ENCODE data around the gene CYP2W1. TPM values are rescaled to one million over a fixed set of nuclear protein-coding genes. Genes with fewer than 3 reads are reported as not detected.

CYP2W1 gene
- total and polyA plus RNA-seq, 10 donors = 0.05 to 1.2 (median 0.39) TPM; not detected in 2

DNA sequence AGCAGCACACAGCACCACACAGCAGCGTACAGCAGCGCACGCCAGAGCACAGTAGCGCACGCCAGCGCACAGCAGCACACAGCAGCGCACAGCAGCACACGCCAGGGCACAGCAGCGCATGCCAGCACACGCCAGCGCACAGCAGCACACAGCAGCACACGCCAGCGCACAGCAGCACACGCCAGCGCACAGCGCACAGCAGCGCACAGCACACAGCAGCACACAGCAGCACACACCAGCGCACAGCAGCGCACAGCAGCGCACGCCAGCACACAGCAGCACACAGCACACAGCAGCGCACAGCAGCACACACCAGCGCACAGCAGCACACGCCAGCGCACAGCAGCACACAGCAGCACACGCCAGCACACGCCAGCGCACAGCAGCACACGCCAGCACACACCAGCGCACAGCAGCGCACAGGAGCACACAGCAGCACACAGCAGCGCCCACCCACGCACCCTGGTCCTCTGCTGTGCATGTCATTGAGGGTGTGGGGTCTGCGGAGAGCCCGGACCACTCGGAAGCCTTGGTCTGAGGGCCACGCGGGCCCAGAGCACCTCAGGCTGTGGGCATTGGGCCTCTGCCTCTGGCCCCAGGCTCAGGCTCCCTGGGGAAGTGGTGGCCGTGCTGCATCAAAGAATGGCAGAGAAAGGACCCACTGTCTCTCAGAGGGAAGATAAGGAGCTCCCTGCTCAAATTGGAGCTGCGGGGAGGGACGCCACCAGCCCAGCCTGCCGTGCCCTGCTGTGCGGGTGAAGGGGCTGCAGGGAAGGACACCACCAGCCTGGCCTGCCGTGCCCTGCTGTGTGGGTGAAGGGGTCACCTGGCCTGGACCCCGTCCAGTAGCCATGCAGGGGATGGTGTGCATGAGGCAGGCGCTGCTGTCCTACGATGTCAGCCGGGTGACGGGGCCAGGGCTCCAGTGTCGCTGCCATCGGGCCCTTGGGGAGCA lies 33.9 kb downstream of the CYP2W1 start:
- no peak overlapping the region for H3K27ac ChIP-seq
- no peak overlapping the region for H3K4me3 ChIP-seq
- peak; percentile 64 for DNase-seq
- H3K9me3 ChIP-seq = peaks cover 0 to 14% (median 4%) of the 10 kb centered on the region in 8 donors
- H3K27me3 ChIP-seq (replicated peaks in 1 of 7) = no peaks in the 10 kb centered on the region
- intact Hi-C loops (cut with DNase I; ENCODE audit: low total_unique reads) = no loop called here
- H3K4me1 ChIP-seq = peaks cover 0 to 27% (median 2%) of the 10 kb centered on the region in 6 donors
- WGBS, 5 donors = 92 to 96% (median 94%) methylated on average over 22 to 51 of the region's 51 CpGs
- TF ChIP-seq, protein P1, sequence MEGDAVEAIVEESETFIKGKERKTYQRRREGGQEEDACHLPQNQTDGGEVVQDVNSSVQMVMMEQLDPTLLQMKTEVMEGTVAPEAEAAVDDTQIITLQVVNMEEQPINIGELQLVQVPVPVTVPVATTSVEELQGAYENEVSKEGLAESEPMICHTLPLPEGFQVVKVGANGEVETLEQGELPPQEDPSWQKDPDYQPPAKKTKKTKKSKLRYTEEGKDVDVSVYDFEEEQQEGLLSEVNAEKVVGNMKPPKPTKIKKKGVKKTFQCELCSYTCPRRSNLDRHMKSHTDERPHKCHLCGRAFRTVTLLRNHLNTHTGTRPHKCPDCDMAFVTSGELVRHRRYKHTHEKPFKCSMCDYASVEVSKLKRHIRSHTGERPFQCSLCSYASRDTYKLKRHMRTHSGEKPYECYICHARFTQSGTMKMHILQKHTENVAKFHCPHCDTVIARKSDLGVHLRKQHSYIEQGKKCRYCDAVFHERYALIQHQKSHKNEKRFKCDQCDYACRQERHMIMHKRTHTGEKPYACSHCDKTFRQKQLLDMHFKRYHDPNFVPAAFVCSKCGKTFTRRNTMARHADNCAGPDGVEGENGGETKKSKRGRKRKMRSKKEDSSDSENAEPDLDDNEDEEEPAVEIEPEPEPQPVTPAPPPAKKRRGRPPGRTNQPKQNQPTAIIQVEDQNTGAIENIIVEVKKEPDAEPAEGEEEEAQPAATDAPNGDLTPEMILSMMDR (IDR thresholded peaks at IDR 0.05 in 8 of 11, conservative IDR thresholded peaks at IDR 0.05 in 3 of 11) = no peak
- TF ChIP-seq POLR2AphosphoS5 (IDR thresholded peaks at IDR 0.05) (no peak), POLR2A (IDR thresholded peaks at IDR 0.05) (no peak)
- peaks cover 0 to 38% (median 4%) of the 10 kb centered on the region in 6 donors for H3K36me3 ChIP-seq

DNA sequence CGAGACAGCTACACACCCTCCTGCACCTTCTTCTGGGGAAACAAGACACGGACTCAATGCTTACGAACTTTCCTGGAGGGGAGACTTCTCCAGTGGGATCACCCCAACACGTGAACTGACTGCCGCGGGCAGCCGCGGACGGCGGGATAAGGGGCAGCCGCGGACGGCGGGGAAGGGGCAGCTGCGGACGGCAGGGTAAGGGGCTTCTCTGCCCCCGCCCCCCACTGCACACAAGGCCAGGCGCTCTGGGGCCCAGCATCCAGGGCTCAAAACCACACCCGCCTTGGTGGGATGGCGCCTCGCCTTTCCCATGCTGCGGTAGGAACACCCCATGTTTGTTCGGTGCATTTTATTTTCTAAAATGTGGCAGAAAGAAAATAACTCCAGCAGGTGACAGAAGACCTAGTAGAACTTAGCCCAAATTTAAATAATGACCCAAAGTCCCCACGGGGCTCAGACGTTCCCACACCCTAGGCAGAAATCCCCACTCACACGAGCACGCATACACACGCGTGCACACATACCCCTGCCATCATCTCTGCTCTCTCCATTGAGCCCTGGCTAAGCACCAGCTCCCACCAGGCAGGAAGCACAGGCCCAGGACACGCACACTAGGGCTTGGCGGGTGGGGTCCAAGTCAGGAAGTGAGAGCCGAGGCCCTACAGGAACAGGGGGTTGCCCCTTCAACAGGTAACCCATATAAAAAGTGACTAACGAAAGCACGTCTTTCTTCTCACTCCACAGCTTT lies 34.8 kb downstream of the CYP2W1 start:
- intact Hi-C loops (cut with DNase I; ENCODE audit: low total_unique reads) = no loop called here
- WGBS, 5 donors = 89 to 93% (median 92%) methylated on average over 34 of the region's 34 CpGs

DNA sequence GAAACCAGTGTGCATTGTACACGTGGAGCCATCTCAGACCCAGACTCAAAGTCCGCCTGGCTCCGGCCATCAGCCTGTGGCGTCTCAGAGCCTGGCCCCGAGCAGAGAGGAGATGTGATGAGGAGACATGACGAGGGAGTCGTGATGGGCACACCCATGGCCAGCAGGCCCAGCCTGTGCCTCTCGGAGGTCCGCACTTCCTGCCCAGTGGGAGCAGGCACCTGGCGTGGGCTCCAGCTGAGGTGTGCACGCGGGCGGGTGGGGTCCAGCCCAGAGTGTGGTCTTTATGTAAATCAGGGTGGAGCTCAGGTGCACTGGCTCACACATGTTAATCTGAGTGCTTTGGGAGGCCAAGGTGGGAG lies 35.3 kb downstream of the CYP2W1 start:
- TF ChIP-seq POLR2AphosphoS5 (IDR thresholded peaks at IDR 0.05) = no peak
- no peak for TF ChIP-seq POLR2A (IDR thresholded peaks at IDR 0.05)
- TF ChIP-seq, protein P1 (IDR thresholded peaks at IDR 0.05 in 8 of 11, conservative IDR thresholded peaks at IDR 0.05 in 3 of 11) = no peak
- Histone ChIP-seq H3K27me3 (replicated peaks in 1 of 7) (no peaks in the 10 kb centered on the region), H3K4me3 (no peak overlapping the region), H3K9me3 (peaks cover 0 to 16% (median 4%) of the 10 kb centered on the region in 8 donors), H3K36me3 (peaks cover 0 to 44% (median 4%) of the 10 kb centered on the region in 6 donors), H3K4me1 (peaks cover 0 to 27% (median 6%) of the 10 kb centered on the region in 6 donors), H3K27ac (no peak overlapping the region)
- 81 to 94% (median 90%) methylated on average over 12 to 13 of the region's 13 CpGs for WGBS, 5 donors
- peak; percentile 77 for DNase-seq
- intact Hi-C loops (cut with DNase I; ENCODE audit: low total_unique reads) = no loop called here

More for the DNA sequence above, 34.8 kb downstream of the CYP2W1 start:
- H3K4me3 ChIP-seq = no peak overlapping the region
- H3K4me1 ChIP-seq = peaks cover 0 to 22% (median 2%) of the 10 kb centered on the region in 6 donors
- TF ChIP-seq, protein P1 (IDR thresholded peaks at IDR 0.05 in 8 of 11, conservative IDR thresholded peaks at IDR 0.05 in 3 of 11) = no peak
- TF ChIP-seq POLR2AphosphoS5 (IDR thresholded peaks at IDR 0.05) (no peak), POLR2A (IDR thresholded peaks at IDR 0.05) (no peak)
- H3K27ac ChIP-seq = no peak overlapping the region
- H3K36me3 ChIP-seq = peaks cover 0 to 44% (median 4%) of the 10 kb centered on the region in 6 donors
- H3K9me3 ChIP-seq = peaks cover 0 to 16% (median 4%) of the 10 kb centered on the region in 8 donors
- no peaks in the 10 kb centered on the region for H3K27me3 ChIP-seq (replicated peaks in 1 of 7)
- DNase-seq = peak; percentile 69
